ES-I3 (cell line): ENCODE measurements around the gene NDST3.
A peak's percentile ranks its signal among the peaks of the same experiment; 100 is the strongest.
"Not testable (repeated sequence)": the region's sequence is repeated elsewhere in the genome, so short reads cannot be mapped to it uniquely, and the experiment has no call there.

Experiments
- H3K36me3 ChIP-seq: 2 replicates; pipeline ENCODE4 v1.6.1; 2013; ENCODE audit warnings: mild to moderate bottlenecking, low read length, control low read depth, moderate library complexity; ENCODE audit not compliant: insufficient read depth
- H3K4me1 ChIP-seq: 2 replicates; pipeline ENCODE4 v1.6.1; 2013; ENCODE audit warnings: mild to moderate bottlenecking, control low read depth, low read length; ENCODE audit not compliant: insufficient read depth
- H3K9ac ChIP-seq: 2 replicates; pipeline ENCODE4 v1.6.1; 2013; ENCODE audit warnings: low read depth, mild to moderate bottlenecking, low read length, moderate library complexity
- H3K9me3 ChIP-seq: 2 replicates; pipeline ENCODE4 v1.6.1; 2013; ENCODE audit warnings: mild to moderate bottlenecking, low read length, moderate library complexity; ENCODE audit not compliant: control insufficient read depth, insufficient read depth

The NDST3 gene

GRCh38 chr4:118254368-118254767 is 220.1 kb downstream of the NDST3 start:
- Histone ChIP-seq H3K36me3 (no peaks in the 10 kb centered on the region), H3K9ac (no peak overlapping the region), H3K4me1 (no peaks in the 10 kb centered on the region), H3K9me3 (no peaks in the 10 kb centered on the region)

- no peaks in the 10 kb centered on the region for H3K4me1 ChIP-seq
- no peaks in the 10 kb centered on the region for H3K36me3 ChIP-seq
- no peaks in the 10 kb centered on the region for H3K9me3 ChIP-seq
- H3K9ac ChIP-seq = no peak overlapping the region
These were observed 224.8 kb downstream of the NDST3 start for GRCh38 chr4:118259111-118259510.

- H3K9me3 ChIP-seq = no peaks in the 10 kb centered on the region
- H3K9ac ChIP-seq = no peak overlapping the region
- no peaks in the 10 kb centered on the region for H3K36me3 ChIP-seq
- no peaks in the 10 kb centered on the region for H3K4me1 ChIP-seq
These were observed 226.0 kb downstream of the NDST3 start for GRCh38 chr4:118260309-118260708.

GRCh38 chr4:118264096-118264495 is 229.8 kb downstream of the NDST3 start:
- Histone ChIP-seq H3K9me3 (no peaks in the 10 kb centered on the region), H3K9ac (no peak overlapping the region), H3K36me3 (no peaks in the 10 kb centered on the region)

GRCh38 chr4:118265312-118266144 is 231.2 kb downstream of the NDST3 start:
- Histone ChIP-seq H3K4me1 (no peaks in the 10 kb centered on the region), H3K9me3 (no peaks in the 10 kb centered on the region), H3K36me3 (no peaks in the 10 kb centered on the region), H3K9ac (peak overlapping the region; percentile 47)

More at GRCh38 chr4:118264096-118264495, 229.8 kb downstream of the NDST3 start:
- H3K4me1 ChIP-seq = no peaks in the 10 kb centered on the region

GRCh38 chr4:118266145-118266496 is 231.8 kb downstream of the NDST3 start:
- H3K36me3 ChIP-seq, H3K4me1 ChIP-seq, H3K9ac ChIP-seq, H3K9me3 ChIP-seq: not testable (repeated sequence)

- H3K36me3 ChIP-seq = no peaks in the 10 kb centered on the region
- no peaks in the 10 kb centered on the region for H3K4me1 ChIP-seq
- H3K9ac ChIP-seq = no peak overlapping the region
- no peaks in the 10 kb centered on the region for H3K9me3 ChIP-seq
These were observed 234.5 kb downstream of the NDST3 start for GRCh38 chr4:118268780-118269179.

- no peaks in the 10 kb centered on the region for H3K9me3 ChIP-seq
- no peaks in the 10 kb centered on the region for H3K4me1 ChIP-seq
- no peaks in the 10 kb centered on the region for H3K36me3 ChIP-seq
- no peak overlapping the region for H3K9ac ChIP-seq
These were observed 236.2 kb downstream of the NDST3 start for GRCh38 chr4:118270492-118270891.

- no peaks in the 10 kb centered on the region for H3K36me3 ChIP-seq
- no peaks in the 10 kb centered on the region for H3K4me1 ChIP-seq
- H3K9ac ChIP-seq = no peak overlapping the region
- H3K9me3 ChIP-seq = no peaks in the 10 kb centered on the region
These were observed 237.5 kb downstream of the NDST3 start for GRCh38 chr4:118271788-118272187.

- Histone ChIP-seq H3K4me1 (no peaks in the 10 kb centered on the region), H3K36me3 (no peaks in the 10 kb centered on the region), H3K9me3 (no peaks in the 10 kb centered on the region), H3K9ac (no peak overlapping the region)
These were observed 239.4 kb downstream of the NDST3 start for GRCh38 chr4:118273642-118274041.

GRCh38 chr4:118276580-118276979 is 242.3 kb downstream of the NDST3 start:
- Histone ChIP-seq H3K4me1 (0 out of 2 replicates have a peak, but pooled peaks cover 9% of the 10 kb centered on the region), H3K9me3 (no peaks in the 10 kb centered on the region), H3K9ac (no peak overlapping the region), H3K36me3 (peaks cover 5% of the 10 kb centered on the region; the same call in 1 of the 2 replicates)

- Histone ChIP-seq H3K36me3 (peaks cover 5% of the 10 kb centered on the region; the same call in 1 of the 2 replicates), H3K9me3 (no peaks in the 10 kb centered on the region), H3K4me1 (0 out of 2 replicates have a peak, but pooled peaks cover 9% of the 10 kb centered on the region), H3K9ac (no peak overlapping the region; the same call in 1 of the 2 replicates)
These were observed 243.0 kb downstream of the NDST3 start for GRCh38 chr4:118277243-118277642.

GRCh38 chr4:118278473-118279274 is 244.4 kb downstream of the NDST3 start:
- Histone ChIP-seq H3K36me3 (peaks cover 5% of the 10 kb centered on the region; the same call in 1 of the 2 replicates), H3K9me3 (no peaks in the 10 kb centered on the region), H3K4me1 (0 out of 2 replicates have a peak, but pooled peaks cover 9% of the 10 kb centered on the region), H3K9ac (peak overlapping the region; percentile 93)

GRCh38 chr4:118279328-118279727 is 245.0 kb downstream of the NDST3 start:
- Histone ChIP-seq H3K36me3 (peaks cover 5% of the 10 kb centered on the region; the same call in 1 of the 2 replicates), H3K9ac (peak overlapping the region; percentile 93), H3K4me1 (0 out of 2 replicates have a peak, but pooled peaks cover 9% of the 10 kb centered on the region), H3K9me3 (no peaks in the 10 kb centered on the region)
